Activated CD8-positive, alpha-beta memory T cell treated with anti-CD3 and anti-CD28 coated beads for 24 hours (primary cell): Measurements from ENCODE around the gene VAPB.

Experiments
- DNase-seq: peaks from one replicate; pipeline ENCODE4 v3.0.0-alpha.2; 2020

The VAPB gene

GRCh38 chr20:58466095-58466708, 77.2 kb downstream of the VAPB start:
- no peak for DNase-seq

- DNase-seq, result no peak
Measured at GRCh38 chr20:58466729-58467571, 77.9 kb downstream of the VAPB start.

GRCh38 chr20:58467572-58468527, 78.8 kb downstream of the VAPB start:
- DNase-seq, result no peak

GRCh38 chr20:58469616-58470015, 80.6 kb downstream of the VAPB start:
- DNase-seq, result no peak

GRCh38 chr20:58470336-58471192, 81.5 kb downstream of the VAPB start:
- no peak for DNase-seq

GRCh38 chr20:58471193-58472164, 82.5 kb downstream of the VAPB start:
- DNase-seq, result no peak

GRCh38 chr20:58472273-58473018, 83.4 kb downstream of the VAPB start:
- DNase-seq, result no peak

- no peak for DNase-seq
Measured at GRCh38 chr20:58473453-58474425, 84.7 kb downstream of the VAPB start.

- DNase-seq, result no peak
Measured at GRCh38 chr20:58475466-58475865, 86.4 kb downstream of the VAPB start.

GRCh38 chr20:58478141-58478805, 89.2 kb downstream of the VAPB start:
- DNase-seq, result no peak

- DNase-seq, result no peak
Measured at GRCh38 chr20:58479726-58480440, 90.9 kb downstream of the VAPB start.

GRCh38 chr20:58480551-58481336, 91.7 kb downstream of the VAPB start:
- DNase-seq, result no peak

GRCh38 chr20:58481481-58482021, 92.5 kb downstream of the VAPB start:
- DNase-seq, result peak; percentile 77

- DNase-seq, result no peak
Measured at GRCh38 chr20:58482416-58482815, 93.4 kb downstream of the VAPB start.

GRCh38 chr20:58483051-58483450, 94.0 kb downstream of the VAPB start:
- DNase-seq, result no peak

- DNase-seq, result no peak
Measured at GRCh38 chr20:58483470-58483869, 94.4 kb downstream of the VAPB start.

- no peak for DNase-seq
Measured at GRCh38 chr20:58485393-58485792, 96.4 kb downstream of the VAPB start.
